HG03097 (cell line): Measurements from ENCODE around the gene TP53TG3C.
"Not testable (repeated sequence)": the region's sequence is repeated elsewhere in the genome, so short reads cannot be mapped to it uniquely, and the experiment has no call there.

Experiments
- ATAC-seq: cut with Tn5 transposase; IDR thresholded peaks from one replicate; pipeline ENCODE4 v1.9.1; 2021; ENCODE audit not compliant: unreplicated experiment, low FRiP score

The TP53TG3C gene, protein sequence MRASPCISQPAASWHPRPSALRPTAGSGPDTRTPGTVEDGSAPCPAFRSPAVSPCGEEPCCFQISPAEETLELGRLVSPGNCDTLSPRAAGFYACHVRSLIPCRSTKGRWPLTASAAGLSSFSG

DNA sequence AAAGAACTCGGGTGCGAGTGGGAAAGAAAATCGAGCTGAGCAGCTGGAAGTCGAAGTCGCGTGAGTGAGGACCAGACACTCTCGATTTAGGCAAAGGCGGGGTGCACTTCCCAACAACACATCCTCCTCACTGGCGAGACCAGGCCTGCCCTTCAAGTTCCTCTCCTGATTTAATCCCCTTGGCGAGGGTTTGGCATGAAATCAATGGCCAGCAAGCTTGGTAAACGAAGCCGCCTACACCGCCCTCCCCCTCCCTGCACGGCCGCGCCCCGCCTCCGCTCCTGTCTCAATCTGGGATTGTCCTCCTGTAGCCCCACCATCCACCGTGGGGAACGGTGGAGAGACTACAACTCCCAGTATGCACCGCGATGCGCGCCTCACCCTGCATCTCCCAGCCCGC is at the start of gene TP53TG3C:
Gene TP53TG3C, plus strand, starts transcription at position 301 of the 400 bp plus-strand sequence. Its CDS starts 68 bp downstream, at position 369.
- not testable (repeated sequence) for ATAC-seq
